ENCODE data around the gene DEPDC1B. TPM values are rescaled to one million over a fixed set of nuclear protein-coding genes. Genes with fewer than 3 reads are reported as not detected.
"Not testable (repeated sequence)": the region's sequence is repeated elsewhere in the genome, so short reads cannot be mapped to it uniquely, and the experiment has no call there.

DEPDC1B gene
- total RNA-seq, 1 donor from 2014 or later: 2.4 TPM

GRCh38 chr5:60738461-60738860 lies 38.5 kb upstream of the DEPDC1B start:
- no peak for DNase-seq (ENCODE audit: low spot score in 2 of 2)
- H3K36me3 ChIP-seq: no peaks in the 10 kb centered on the region
- no peak overlapping the region for H3K4me3 ChIP-seq
- no peaks in the 10 kb centered on the region for H3K27me3 ChIP-seq
- intact Hi-C loops (cut with DNase I): no loop called here
- H3K4me1 ChIP-seq: no peaks in the 10 kb centered on the region
- H3K9me3 ChIP-seq: peaks cover 0 to 21% of the 10 kb centered on the region in 2 donors
- no peak for TF ChIP-seq CTCF (IDR thresholded peaks at IDR 0.05)
- no peak overlapping the region for H3K27ac ChIP-seq

- DNase-seq (ENCODE audit: low spot score in 2 of 2); H3K27me3 ChIP-seq; H3K9me3 ChIP-seq; H3K4me3 ChIP-seq; intact Hi-C loops (cut with DNase I); H3K4me1 ChIP-seq; H3K36me3 ChIP-seq; H3K27ac ChIP-seq: not testable (repeated sequence)
These were observed 30.9 kb upstream of the DEPDC1B start for GRCh38 chr5:60730858-60731257.

GRCh38 chr5:60727033-60727679 lies 27.2 kb upstream of the DEPDC1B start:
- Histone ChIP-seq H3K9me3 (no peaks in the 10 kb centered on the region), H3K4me3 (no peak overlapping the region), H3K27ac (no peak overlapping the region), H3K36me3 (no peaks in the 10 kb centered on the region), H3K4me1 (no peaks in the 10 kb centered on the region), H3K27me3 (no peaks in the 10 kb centered on the region)
- TF ChIP-seq CTCF (IDR thresholded peaks at IDR 0.05): no peak
- DNase-seq (ENCODE audit: low spot score in 2 of 2): no peak
- intact Hi-C loops (cut with DNase I): no loop called here

DNA sequence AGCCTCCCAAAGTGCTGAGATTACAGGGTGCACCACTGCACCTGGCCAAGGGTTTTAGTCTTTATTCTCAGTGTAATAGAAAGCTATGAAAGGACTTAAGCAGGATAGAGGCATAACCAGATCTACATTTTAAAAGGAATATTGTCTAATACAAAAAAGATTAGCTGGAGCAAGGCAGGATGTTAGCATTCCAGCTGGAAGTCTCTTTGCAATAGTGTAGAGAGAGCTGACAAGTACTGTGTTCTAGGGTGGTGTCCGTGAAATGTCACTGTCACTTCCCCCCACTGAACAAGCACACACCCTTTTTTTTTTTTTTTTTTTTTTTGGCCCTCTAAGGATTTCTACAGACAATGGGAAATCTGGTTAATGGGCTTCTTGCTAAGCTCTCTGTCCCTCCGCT lies 24.2 kb upstream of the DEPDC1B start:
- H3K27ac ChIP-seq: no peak overlapping the region
- no peaks in the 10 kb centered on the region for H3K9me3 ChIP-seq
- intact Hi-C loops (cut with DNase I): no loop called here
- DNase-seq (ENCODE audit: low spot score in 2 of 2): no peak
- no peak for TF ChIP-seq CTCF (IDR thresholded peaks at IDR 0.05)
- H3K4me3 ChIP-seq: no peak overlapping the region
- no peaks in the 10 kb centered on the region for H3K36me3 ChIP-seq
- no peaks in the 10 kb centered on the region for H3K4me1 ChIP-seq
- no peaks in the 10 kb centered on the region for H3K27me3 ChIP-seq

- Histone ChIP-seq H3K4me1 (no peaks in the 10 kb centered on the region), H3K27ac (no peak overlapping the region), H3K36me3 (no peaks in the 10 kb centered on the region), H3K4me3 (no peak overlapping the region), H3K9me3 (no peaks in the 10 kb centered on the region), H3K27me3 (no peaks in the 10 kb centered on the region)
- TF ChIP-seq CTCF (IDR thresholded peaks at IDR 0.05): no peak
- intact Hi-C loops (cut with DNase I): no loop called here
- DNase-seq (ENCODE audit: low spot score in 2 of 2): no peak
These were observed 22.4 kb upstream of the DEPDC1B start for GRCh38 chr5:60722416-60722815.

DNA sequence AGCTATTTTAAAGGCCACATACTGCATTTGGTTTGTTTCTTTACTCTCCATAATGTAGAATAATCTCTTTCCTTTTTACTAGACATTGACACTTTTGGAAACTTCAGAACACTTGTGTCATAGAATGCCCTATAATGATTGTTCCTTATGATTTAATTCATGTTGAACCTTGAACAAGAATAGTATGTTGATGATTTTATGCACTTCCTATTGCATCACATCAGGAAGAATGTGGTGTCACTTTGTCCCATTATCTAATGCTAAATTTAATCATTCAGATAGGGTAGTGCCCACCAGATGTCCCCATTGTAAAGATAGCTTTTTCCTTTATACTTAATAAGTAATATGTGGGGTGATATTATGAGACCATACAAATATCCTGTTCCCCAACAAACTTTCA lies 19.4 kb upstream of the DEPDC1B start:
- Histone ChIP-seq H3K27ac (no peak overlapping the region), H3K36me3 (no peaks in the 10 kb centered on the region), H3K27me3 (no peaks in the 10 kb centered on the region), H3K4me3 (no peak overlapping the region), H3K4me1 (no peaks in the 10 kb centered on the region), H3K9me3 (no peaks in the 10 kb centered on the region)
- no peak for TF ChIP-seq CTCF (IDR thresholded peaks at IDR 0.05)
- intact Hi-C loops (cut with DNase I): no loop called here
- no peak for DNase-seq (ENCODE audit: low spot score in 2 of 2)
